ENCODE data around the gene AFDN.

AFDN gene

GRCh38 chr6:167881327-167881726 lies 54.6 kb downstream of the AFDN start:
- H3K4me1 ChIP-seq (ENCODE audit: insufficient read depth, low read length), result no peaks in the 10 kb centered on the region
- no peak overlapping the region for H3K9ac ChIP-seq (ENCODE audit: low read depth, low read length)
- no peaks in the 10 kb centered on the region for H4K20me1 ChIP-seq (ENCODE audit: insufficient read depth, low read length)
- H3K27ac ChIP-seq (ENCODE audit: low read length), result no peak overlapping the region
- H3K36me3 ChIP-seq (ENCODE audit: insufficient read depth, low read length), result no peaks in the 10 kb centered on the region
- no peak for TF ChIP-seq EZH2 (IDR thresholded peaks at IDR 0.05; ENCODE audit: borderline replicate concordance, low read depth, low read length, severe bottlenecking)
- H3K4me2 ChIP-seq (ENCODE audit: insufficient read depth, low read length), result no peak overlapping the region
- no peak overlapping the region for H3K4me3 ChIP-seq (ENCODE audit: low read depth in 1 of 2, low read length in 2 of 2)
- DNase-seq (no peak), ATAC-seq (ENCODE audit: insufficient read depth, low read depth) (no peak)
- no peaks in the 10 kb centered on the region for H3K79me2 ChIP-seq (ENCODE audit: insufficient read depth, low read length)
- no peaks in the 10 kb centered on the region for H3K27me3 ChIP-seq (ENCODE audit: insufficient read depth, low read length, poor library complexity)
- no peaks in the 10 kb centered on the region for H3K9me3 ChIP-seq (ENCODE audit: insufficient read depth, low read length, severe bottlenecking)
- H2AFZ ChIP-seq (ENCODE audit: low read depth, low read length), result no peak overlapping the region

GRCh38 chr6:167882244-167882643 lies 55.5 kb downstream of the AFDN start:
- TF ChIP-seq, protein P1, sequence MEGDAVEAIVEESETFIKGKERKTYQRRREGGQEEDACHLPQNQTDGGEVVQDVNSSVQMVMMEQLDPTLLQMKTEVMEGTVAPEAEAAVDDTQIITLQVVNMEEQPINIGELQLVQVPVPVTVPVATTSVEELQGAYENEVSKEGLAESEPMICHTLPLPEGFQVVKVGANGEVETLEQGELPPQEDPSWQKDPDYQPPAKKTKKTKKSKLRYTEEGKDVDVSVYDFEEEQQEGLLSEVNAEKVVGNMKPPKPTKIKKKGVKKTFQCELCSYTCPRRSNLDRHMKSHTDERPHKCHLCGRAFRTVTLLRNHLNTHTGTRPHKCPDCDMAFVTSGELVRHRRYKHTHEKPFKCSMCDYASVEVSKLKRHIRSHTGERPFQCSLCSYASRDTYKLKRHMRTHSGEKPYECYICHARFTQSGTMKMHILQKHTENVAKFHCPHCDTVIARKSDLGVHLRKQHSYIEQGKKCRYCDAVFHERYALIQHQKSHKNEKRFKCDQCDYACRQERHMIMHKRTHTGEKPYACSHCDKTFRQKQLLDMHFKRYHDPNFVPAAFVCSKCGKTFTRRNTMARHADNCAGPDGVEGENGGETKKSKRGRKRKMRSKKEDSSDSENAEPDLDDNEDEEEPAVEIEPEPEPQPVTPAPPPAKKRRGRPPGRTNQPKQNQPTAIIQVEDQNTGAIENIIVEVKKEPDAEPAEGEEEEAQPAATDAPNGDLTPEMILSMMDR (IDR thresholded peaks at IDR 0.05; ENCODE audit: borderline replicate concordance, extremely low read depth, low read length, poor library complexity, severe bottlenecking), result no peak
- no peak for TF ChIP-seq EZH2 (IDR thresholded peaks at IDR 0.05; ENCODE audit: borderline replicate concordance, low read depth, low read length, severe bottlenecking)
- Histone ChIP-seq H3K9ac (ENCODE audit: low read depth, low read length) (no peak overlapping the region), H3K27ac (ENCODE audit: low read length) (no peak overlapping the region), H3K27me3 (ENCODE audit: insufficient read depth, low read length, poor library complexity) (no peaks in the 10 kb centered on the region), H3K36me3 (ENCODE audit: insufficient read depth, low read length) (no peaks in the 10 kb centered on the region), H3K79me2 (ENCODE audit: insufficient read depth, low read length) (no peaks in the 10 kb centered on the region), H3K9me3 (ENCODE audit: insufficient read depth, low read length, severe bottlenecking) (no peaks in the 10 kb centered on the region), H3K4me2 (ENCODE audit: insufficient read depth, low read length) (no peak overlapping the region), H3K4me3 (ENCODE audit: low read depth in 1 of 2, low read length in 2 of 2) (no peak overlapping the region), H4K20me1 (ENCODE audit: insufficient read depth, low read length) (no peaks in the 10 kb centered on the region), H3K4me1 (ENCODE audit: insufficient read depth, low read length) (no peaks in the 10 kb centered on the region), H2AFZ (ENCODE audit: low read depth, low read length) (no peak overlapping the region)
- ATAC-seq (ENCODE audit: insufficient read depth, low read depth) (no peak), DNase-seq (no peak)

- H2AFZ ChIP-seq (ENCODE audit: low read depth, low read length), result no peak overlapping the region
- TF ChIP-seq EZH2 (IDR thresholded peaks at IDR 0.05; ENCODE audit: borderline replicate concordance, low read depth, low read length, severe bottlenecking), result no peak
- TF ChIP-seq, protein P1 (IDR thresholded peaks at IDR 0.05; ENCODE audit: borderline replicate concordance, extremely low read depth, low read length, poor library complexity, severe bottlenecking), result no peak
- H3K79me2 ChIP-seq (ENCODE audit: insufficient read depth, low read length), result no peaks in the 10 kb centered on the region
- no peaks in the 10 kb centered on the region for H3K9me3 ChIP-seq (ENCODE audit: insufficient read depth, low read length, severe bottlenecking)
- H3K36me3 ChIP-seq (ENCODE audit: insufficient read depth, low read length), result no peaks in the 10 kb centered on the region
- H3K4me2 ChIP-seq (ENCODE audit: insufficient read depth, low read length), result no peak overlapping the region
- DNase-seq, result no peak
- H3K9ac ChIP-seq (ENCODE audit: low read depth, low read length), result no peak overlapping the region
- no peaks in the 10 kb centered on the region for H3K4me1 ChIP-seq (ENCODE audit: insufficient read depth, low read length)
- H3K4me3 ChIP-seq (ENCODE audit: low read depth in 1 of 2, low read length in 2 of 2), result no peak overlapping the region
- H4K20me1 ChIP-seq (ENCODE audit: insufficient read depth, low read length), result no peaks in the 10 kb centered on the region
- peaks cover 2% of the 10 kb centered on the region for H3K27me3 ChIP-seq (ENCODE audit: insufficient read depth, low read length, poor library complexity)
- H3K27ac ChIP-seq (ENCODE audit: low read length), result no peak overlapping the region
- no peak for ATAC-seq (ENCODE audit: insufficient read depth, low read depth)
Measured at GRCh38 chr6:167888098-167888497, 61.4 kb downstream of the AFDN start.

DNA sequence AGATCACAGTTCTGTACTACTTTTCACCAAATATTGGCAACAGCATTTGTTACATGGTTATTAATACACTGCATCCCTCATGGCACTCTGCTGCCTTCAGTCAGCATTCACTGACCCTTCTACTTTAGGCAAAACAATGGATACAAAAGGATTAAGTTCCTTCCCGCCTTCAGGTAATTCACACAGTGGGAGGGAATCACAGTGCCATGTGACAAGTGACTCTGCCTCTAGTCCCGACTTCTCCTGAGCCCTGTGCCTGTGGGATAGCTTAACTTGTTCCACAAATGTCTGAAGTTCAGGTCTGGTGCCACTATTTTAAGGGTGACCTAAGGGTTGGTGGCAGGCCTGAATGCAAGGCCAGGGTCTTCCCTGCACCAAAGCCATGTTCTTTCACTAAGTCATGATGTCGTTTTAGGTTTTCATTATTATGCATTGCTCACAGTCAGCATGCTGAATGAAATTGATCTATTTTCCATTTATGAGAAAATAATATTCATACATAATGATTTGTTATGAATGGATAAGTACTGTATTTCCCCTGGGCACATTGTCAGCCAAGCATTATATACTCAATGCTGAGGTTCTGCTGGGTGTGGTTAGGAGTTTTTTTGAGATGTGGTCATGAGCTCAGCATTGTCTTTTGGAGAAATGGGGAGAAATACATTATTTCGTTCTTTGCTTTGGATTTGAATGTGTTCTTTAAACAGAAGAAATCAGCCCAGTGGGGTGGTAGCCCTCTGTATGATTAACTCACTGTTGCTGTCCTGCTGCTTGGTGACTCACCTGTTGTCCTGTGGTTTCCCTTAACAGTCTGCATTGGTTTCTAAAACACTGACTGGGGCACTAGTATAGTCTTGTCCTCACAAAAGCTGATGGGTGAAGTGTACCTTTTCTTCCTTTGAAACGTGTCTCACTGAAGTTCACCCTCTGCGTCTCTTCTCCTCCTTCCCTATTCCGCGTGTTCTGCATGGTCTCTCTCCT lies 66.4 kb downstream of the AFDN start:
- Histone ChIP-seq H4K20me1 (ENCODE audit: insufficient read depth, low read length) (no peaks in the 10 kb centered on the region), H3K27ac (ENCODE audit: low read length) (no peak overlapping the region), H3K4me3 (ENCODE audit: low read depth in 1 of 2, low read length in 2 of 2) (no peak overlapping the region), H3K79me2 (ENCODE audit: insufficient read depth, low read length) (no peaks in the 10 kb centered on the region), H3K4me2 (ENCODE audit: insufficient read depth, low read length) (no peak overlapping the region), H2AFZ (ENCODE audit: low read depth, low read length) (no peak overlapping the region), H3K36me3 (ENCODE audit: insufficient read depth, low read length) (no peaks in the 10 kb centered on the region), H3K27me3 (ENCODE audit: insufficient read depth, low read length, poor library complexity) (peaks cover 14% of the 10 kb centered on the region), H3K9ac (ENCODE audit: low read depth, low read length) (no peak overlapping the region), H3K9me3 (ENCODE audit: insufficient read depth, low read length, severe bottlenecking) (no peaks in the 10 kb centered on the region), H3K4me1 (ENCODE audit: insufficient read depth, low read length) (no peaks in the 10 kb centered on the region)
- ATAC-seq (ENCODE audit: insufficient read depth, low read depth), result no peak
- TF ChIP-seq EZH2 (IDR thresholded peaks at IDR 0.05; ENCODE audit: borderline replicate concordance, low read depth, low read length, severe bottlenecking), result no peak
- TF ChIP-seq, protein P1 (IDR thresholded peaks at IDR 0.05; ENCODE audit: borderline replicate concordance, extremely low read depth, low read length, poor library complexity, severe bottlenecking), result no peak
- DNase-seq, result no peak

Data from DND-41 (cell line).